Measurements from ENCODE around the gene RTL5. TPM values are rescaled to one million over a fixed set of nuclear protein-coding genes. Genes with fewer than 3 reads are reported as not detected.

RTL5 gene
- polyA plus RNA-seq, 1 of the 3 experiments (the other 2 are of a cell fraction), result 1.8 TPM

- Histone ChIP-seq H3K4me2 (no peak overlapping the region), H3K27me3 (ENCODE audit: insufficient read depth) (no peaks in the 10 kb centered on the region; the same call in 1 of the 2 replicates), H2AFZ (ENCODE audit: low read depth) (no peak overlapping the region), H3K36me3 (replicated peaks in 1 of 2; ENCODE audit: control insufficient read depth in 1 of 2, insufficient read depth in 2 of 2, low read length in 1 of 2) (no peaks in the 10 kb centered on the region), H3K9me3 (no peaks in the 10 kb centered on the region), H3K27ac (ENCODE audit: low read depth in 2 of 2, low read length in 1 of 2) (peak overlapping the region in 1 of 2 experiments; percentile 93; a peak in 1 of 4 replicates), H3K4me1 (ENCODE audit: control insufficient read depth in 1 of 2, insufficient read depth in 2 of 2, low read depth in 1 of 2, low read length in 1 of 2) (peaks cover 14 to 76% of the 10 kb centered on the region in 2 experiments; a peak in 3 of 4 replicates), H3F3A (replicated peaks; ENCODE audit: insufficient read depth) (no peaks in the 10 kb centered on the region), H3K9me2 (no peaks in the 10 kb centered on the region), H3K9ac (no peak overlapping the region), H4K20me1 (ENCODE audit: insufficient read depth) (no peaks in the 10 kb centered on the region), H3K4me3 (ENCODE audit: low read depth in 2 of 2, low read length in 1 of 2) (no peak overlapping the region), H3K79me2 (ENCODE audit: insufficient read depth) (no peaks in the 10 kb centered on the region)
- no peak for TF ChIP-seq YY1 (IDR thresholded peaks at IDR 0.05; ENCODE audit: low read depth)
- TF ChIP-seq, protein P1, sequence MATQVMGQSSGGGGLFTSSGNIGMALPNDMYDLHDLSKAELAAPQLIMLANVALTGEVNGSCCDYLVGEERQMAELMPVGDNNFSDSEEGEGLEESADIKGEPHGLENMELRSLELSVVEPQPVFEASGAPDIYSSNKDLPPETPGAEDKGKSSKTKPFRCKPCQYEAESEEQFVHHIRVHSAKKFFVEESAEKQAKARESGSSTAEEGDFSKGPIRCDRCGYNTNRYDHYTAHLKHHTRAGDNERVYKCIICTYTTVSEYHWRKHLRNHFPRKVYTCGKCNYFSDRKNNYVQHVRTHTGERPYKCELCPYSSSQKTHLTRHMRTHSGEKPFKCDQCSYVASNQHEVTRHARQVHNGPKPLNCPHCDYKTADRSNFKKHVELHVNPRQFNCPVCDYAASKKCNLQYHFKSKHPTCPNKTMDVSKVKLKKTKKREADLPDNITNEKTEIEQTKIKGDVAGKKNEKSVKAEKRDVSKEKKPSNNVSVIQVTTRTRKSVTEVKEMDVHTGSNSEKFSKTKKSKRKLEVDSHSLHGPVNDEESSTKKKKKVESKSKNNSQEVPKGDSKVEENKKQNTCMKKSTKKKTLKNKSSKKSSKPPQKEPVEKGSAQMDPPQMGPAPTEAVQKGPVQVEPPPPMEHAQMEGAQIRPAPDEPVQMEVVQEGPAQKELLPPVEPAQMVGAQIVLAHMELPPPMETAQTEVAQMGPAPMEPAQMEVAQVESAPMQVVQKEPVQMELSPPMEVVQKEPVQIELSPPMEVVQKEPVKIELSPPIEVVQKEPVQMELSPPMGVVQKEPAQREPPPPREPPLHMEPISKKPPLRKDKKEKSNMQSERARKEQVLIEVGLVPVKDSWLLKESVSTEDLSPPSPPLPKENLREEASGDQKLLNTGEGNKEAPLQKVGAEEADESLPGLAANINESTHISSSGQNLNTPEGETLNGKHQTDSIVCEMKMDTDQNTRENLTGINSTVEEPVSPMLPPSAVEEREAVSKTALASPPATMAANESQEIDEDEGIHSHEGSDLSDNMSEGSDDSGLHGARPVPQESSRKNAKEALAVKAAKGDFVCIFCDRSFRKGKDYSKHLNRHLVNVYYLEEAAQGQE (IDR thresholded peaks at IDR 0.05; ENCODE audit: low read depth, low read length), result no peak
- TF ChIP-seq RXRA (IDR thresholded peaks at IDR 0.05; ENCODE audit: borderline replicate concordance, low read depth), result no peak
- no peak for TF ChIP-seq ZBTB33 (IDR thresholded peaks at IDR 0.05; ENCODE audit: borderline replicate concordance, low read depth)
- TF ChIP-seq, protein P2, sequence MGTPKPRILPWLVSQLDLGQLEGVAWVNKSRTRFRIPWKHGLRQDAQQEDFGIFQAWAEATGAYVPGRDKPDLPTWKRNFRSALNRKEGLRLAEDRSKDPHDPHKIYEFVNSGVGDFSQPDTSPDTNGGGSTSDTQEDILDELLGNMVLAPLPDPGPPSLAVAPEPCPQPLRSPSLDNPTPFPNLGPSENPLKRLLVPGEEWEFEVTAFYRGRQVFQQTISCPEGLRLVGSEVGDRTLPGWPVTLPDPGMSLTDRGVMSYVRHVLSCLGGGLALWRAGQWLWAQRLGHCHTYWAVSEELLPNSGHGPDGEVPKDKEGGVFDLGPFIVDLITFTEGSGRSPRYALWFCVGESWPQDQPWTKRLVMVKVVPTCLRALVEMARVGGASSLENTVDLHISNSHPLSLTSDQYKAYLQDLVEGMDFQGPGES (IDR thresholded peaks at IDR 0.05; ENCODE audit: low read depth, low read length), result no peak
- TF ChIP-seq GABPA (IDR thresholded peaks at IDR 0.05; ENCODE audit: low read depth), result no peak
- no peak for TF ChIP-seq FOSL2 (IDR thresholded peaks at IDR 0.05; ENCODE audit: borderline replicate concordance, low read depth)
- TF ChIP-seq, protein P3, sequence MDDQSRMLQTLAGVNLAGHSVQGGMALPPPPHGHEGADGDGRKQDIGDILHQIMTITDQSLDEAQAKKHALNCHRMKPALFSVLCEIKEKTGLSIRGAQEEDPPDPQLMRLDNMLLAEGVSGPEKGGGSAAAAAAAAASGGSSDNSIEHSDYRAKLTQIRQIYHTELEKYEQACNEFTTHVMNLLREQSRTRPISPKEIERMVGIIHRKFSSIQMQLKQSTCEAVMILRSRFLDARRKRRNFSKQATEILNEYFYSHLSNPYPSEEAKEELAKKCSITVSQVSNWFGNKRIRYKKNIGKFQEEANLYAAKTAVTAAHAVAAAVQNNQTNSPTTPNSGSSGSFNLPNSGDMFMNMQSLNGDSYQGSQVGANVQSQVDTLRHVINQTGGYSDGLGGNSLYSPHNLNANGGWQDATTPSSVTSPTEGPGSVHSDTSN (IDR thresholded peaks at IDR 0.05), result no peak
- no peak for TF ChIP-seq JUND (IDR thresholded peaks at IDR 0.05)
- TF ChIP-seq GATA2 (CRISPR knock-in tag; IDR thresholded peaks at IDR 0.05), result no peak
- no peak for TF ChIP-seq POLR2AphosphoS5 (IDR thresholded peaks at IDR 0.05; ENCODE audit: low read depth, low read length)
- no peak for TF ChIP-seq EP300 (IDR thresholded peaks at IDR 0.05; ENCODE audit: borderline replicate concordance in 1 of 2, low read depth in 1 of 2, low read length in 1 of 2)
- no peak for TF ChIP-seq SIN3A (IDR thresholded peaks at IDR 0.05; ENCODE audit: borderline replicate concordance, low read depth, low read length)
- 83% methylated on average over 7 of the region's 11 CpGs for WGBS (ENCODE audit: low lambda C conversion rate)
- CTCF ChIA-PET, result interaction anchor here (1.0 to 15.8 kb wide), 6 partner anchors 21 to 125 kb away, joined by 3 to 257 read pairs (median 40); partner anchors contain the start of gene PIN4
- POLR2A ChIA-PET, result no interaction called here
- DNase-seq, result no peak
These were observed 8.1 kb downstream of the RTL5 start for GRCh38 chrX:72123471-72124185.
